Heart left ventricle (tissue), 16 donors: ENCODE results near the gene KCNQ1OT1. TPM values are rescaled to one million over a fixed set of nuclear protein-coding genes. Genes with fewer than 3 reads are reported as not detected.
A peak's percentile ranks its signal among the peaks of the same experiment; 100 is the strongest.

Source experiments
- ATAC-seq, 4 donors: fragments of 200-7000 bp; cut with Tn5 transposase; one replicate each; pipeline ENCODE4 v1.9.1; 2020 to 2022; ENCODE audit warnings: moderate library complexity in 4 of 4, mild to moderate bottlenecking in 3 of 4, moderate number of reproducible peaks in 1 of 4
- DNase-seq, 5 donors: peaks; one replicate each; pipeline ENCODE4 v3.0.0-alpha.2; 2020
- H3K27ac ChIP-seq, 12 donors: fragments of 200-600 bp; sonication (generic) in 4 of 12; one replicate each; pipeline versions ENCODE4 v1.5.0 to v1.8.0; 2016 to 2022; ENCODE audit warnings: mild to moderate bottlenecking in 2 of 12
- H3K27me3 ChIP-seq, 9 donors: fragments of 200-600 bp; sonication (generic) in 2 of 9; one replicate each; pipeline versions ENCODE4 v1.5.1 to v1.8.0; 2016 to 2022; ENCODE audit warnings: mild to moderate bottlenecking in 3 of 9
- H3K36me3 ChIP-seq, 9 donors: fragments of 200-600 bp; sonication (generic) in 2 of 9; one replicate each; pipeline versions ENCODE4 v1.5.0 to v1.8.0; 2018 to 2022; ENCODE audit warnings: mild to moderate bottlenecking in 2 of 9
- H3K4me1 ChIP-seq, 12 donors: fragments of 200-600 bp; sonication (generic) in 4 of 12; one replicate each; pipeline versions ENCODE4 v1.5.0 to v1.8.0; 2016 to 2022; ENCODE audit warnings: mild to moderate bottlenecking in 3 of 12
- H3K4me3 ChIP-seq, 12 donors: fragments of 200-600 bp; sonication (generic) in 4 of 12; one replicate each; pipeline versions ENCODE4 v1.5.0 to v1.8.0; 2017 to 2022; ENCODE audit warnings: mild to moderate bottlenecking in 9 of 12, moderate library complexity in 4 of 12
- H3K9me3 ChIP-seq, 12 donors: fragments of 200-600 bp; sonication (generic) in 4 of 12; one replicate each; pipeline versions ENCODE4 v1.5.0 to v1.8.0; 2016 to 2022; ENCODE audit warnings: mild to moderate bottlenecking in 1 of 12
- CTCF ChIP-seq, 12 donors: fragments of 200-600 bp; sonication (generic) in 4 of 12; IDR thresholded peaks; one replicate each; pipeline versions ENCODE4 v1.5.0 to v1.8.0; 2018 to 2022; ENCODE audit warnings: antibody characterized with exemption in 12 of 12, mild to moderate bottlenecking in 5 of 12
- POLR2A ChIP-seq, 2 donors: fragments of 450-650 bp; IDR thresholded peaks; one replicate each; pipeline ENCODE4 v1.6.1; 2017; ENCODE audit warnings: antibody characterized with exemption in 2 of 2, mild to moderate bottlenecking in 2 of 2, moderate library complexity in 2 of 2
- WGBS, 4 donors: extraction: QIAGEN DNeasy Blood & Tissue Kit in 2 of 4; methylation state at CpG; one replicate each; pipeline versions ENCODE4 v1.1.5 to v1.1.7; 2013 to 2018; 5-methylcytosine and 5-hydroxymethylcytosine counted together
- intact Hi-C, 10 donors: fragments of 100-400 bp; cut with DNase I; formaldehyde crosslinking; loops; one replicate each; pipeline versions ENCODE4 v1.11.1 to v1.14.2; 2022
- polyA plus RNA-seq, 2 donors: library from polyadenylated mRNA; stranded (reverse); fragments of 200-250 nt; gene quantifications; one replicate each; pipeline ENCODE4 v1.2.3, GENCODE V29; 2013
- total RNA-seq, 9 donors: library from RNA; depleted of rRNA in 2 of 9; stranded (reverse); fragments of >200 nt in 2 of 9; fragmentation: NEBNext Ultra II Directional in 3 of 9; extraction: Animal tissue kit (Norgen Biotek cat#: 25700) in 3 of 9; gene quantifications; one replicate each; pipeline versions ENCODE4 v1.1.0 to v1.2.4, GENCODE V29; 2016 to 2023
- donor health status: ischemic (EF 13 %, LVEDD 7.1; RV severe dilation, severe dysfunction).
- donor health status: healthy with polysubstance abuse.
- donor health status: DM: no; HTN: yes; CAD: no.
- donor health status: DM: no; HTN: no; CAD: no.
- donor health status: ischemic (EF 25% LVEDD 6.9; RV normal size, moderate dysfunction).
- donor health status: ischemic (EF 25% LVEDD 5.7; RV mildly dilated, moderate dysfunction).
- donor health status: healthy.
- donor health status: DM: yes; HTN: yes; CAD: no.
- donor health status: ischemic (EF 35%, LVEDD 5.7; RV mildly dilated, moderate dysfunction).
- donor health status: nonischemic (EF 11% LVEDD 7.7; RV severe dilation, severe dysfunction).
- donor health status: DM: yes; HTN: yes; CAD: no.
- donor health status: PGD.
- donor health status: ischemic (EF 29% LVEDD 5.4; RV normal size, mild dysfunction).
- donor health status: nonischemic (EF 23%, LVEDD 6.1; RV moderate dilation, normal function).

KCNQ1OT1 gene
- total and polyA plus RNA-seq, 11 donors = 0.14 to 0.93 (median 0.40) TPM

- H3K27ac ChIP-seq = no peak overlapping the region
- TF ChIP-seq CTCF (IDR thresholded peaks at IDR 0.05) (no peak), POLR2A (IDR thresholded peaks at IDR 0.05) (no peak)
- H3K27me3 ChIP-seq = no peaks in the 10 kb centered on the region
- no peak for ATAC-seq
- H3K9me3 ChIP-seq = no peaks in the 10 kb centered on the region
- intact Hi-C loops = loop anchor here in 1 of 10 donors (10.0 kb wide), 1 partner anchor 55 kb away; no protein-coding TSS in a partner anchor
- peaks cover 0 to 16% (median 0%) of the 10 kb centered on the region in 9 donors for H3K36me3 ChIP-seq
- peaks cover 0 to 30% (median 12%) of the 10 kb centered on the region in 12 donors for H3K4me1 ChIP-seq
- DNase-seq = no peak
- H3K4me3 ChIP-seq = no peak overlapping the region
- WGBS, 4 donors = 94 to 100% (median 97%) methylated on average over 4 to 8 of the region's 8 CpGs
Observed at GRCh38 chr11:2669634-2670469, 29.9 kb downstream of the KCNQ1OT1 start.

GRCh38 chr11:2668876-2669275, 30.9 kb downstream of the KCNQ1OT1 start:
- H3K27me3 ChIP-seq = no peaks in the 10 kb centered on the region
- H3K4me3 ChIP-seq = no peak overlapping the region
- H3K9me3 ChIP-seq = no peaks in the 10 kb centered on the region
- 89 to 98% (median 96%) methylated on average over 5 of the region's 5 CpGs for WGBS, 4 donors
- H3K4me1 ChIP-seq = peaks cover 0 to 20% (median 3%) of the 10 kb centered on the region in 12 donors
- TF ChIP-seq CTCF (IDR thresholded peaks at IDR 0.05) (no peak), POLR2A (IDR thresholded peaks at IDR 0.05) (no peak)
- no peak overlapping the region for H3K27ac ChIP-seq
- no peak for ATAC-seq
- peaks cover 0 to 16% (median 0%) of the 10 kb centered on the region in 9 donors for H3K36me3 ChIP-seq
- intact Hi-C loops = no loop called here
- no peak for DNase-seq

GRCh38 chr11:2667940-2668339, 31.9 kb downstream of the KCNQ1OT1 start:
- H3K9me3 ChIP-seq = no peaks in the 10 kb centered on the region
- TF ChIP-seq CTCF (IDR thresholded peaks at IDR 0.05) (no peak), POLR2A (IDR thresholded peaks at IDR 0.05) (no peak)
- H3K4me1 ChIP-seq = peaks cover 0 to 16% (median 1%) of the 10 kb centered on the region in 12 donors
- intact Hi-C loops = no loop called here
- H3K36me3 ChIP-seq = peaks cover 0 to 16% (median 0%) of the 10 kb centered on the region in 9 donors
- no peaks in the 10 kb centered on the region for H3K27me3 ChIP-seq
- 89 to 100% (median 98%) methylated on average over 2 of the region's 2 CpGs for WGBS, 4 donors
- H3K4me3 ChIP-seq = no peak overlapping the region
- no peak for ATAC-seq
- DNase-seq = no peak
- H3K27ac ChIP-seq = no peak overlapping the region

- no peaks in the 10 kb centered on the region for H3K9me3 ChIP-seq
- WGBS, 4 donors = 85 to 94% (median 88%) methylated on average over 12 to 15 of the region's 15 CpGs
- H3K27me3 ChIP-seq = no peaks in the 10 kb centered on the region
- H3K27ac ChIP-seq = peak overlapping the region in 2 of 12 donors; percentile 29 to 50
- DNase-seq = peak in 1 of 5 donors; percentile 16
- no peak overlapping the region for H3K4me3 ChIP-seq
- TF ChIP-seq CTCF (IDR thresholded peaks at IDR 0.05) (no peak), POLR2A (IDR thresholded peaks at IDR 0.05) (no peak)
- peaks cover 0 to 16% (median 0%) of the 10 kb centered on the region in 9 donors for H3K36me3 ChIP-seq
- intact Hi-C loops = no loop called here
- peaks cover 0 to 13% (median 1%) of the 10 kb centered on the region in 12 donors for H3K4me1 ChIP-seq
- peak in 1 of 4 donors; percentile 62 for ATAC-seq
Observed at GRCh38 chr11:2666828-2667570, 32.8 kb downstream of the KCNQ1OT1 start.
